A673 (cell line): ENCODE results near the gene HERC3. TPM values are rescaled to one million over a fixed set of nuclear protein-coding genes. Genes with fewer than 3 reads are reported as not detected.

Experiments used
- Bru-seq: library from RNA; stranded (reverse); fragments of 400-500 nt; gene quantifications from one replicate; lab custom pipeline; 2021; lab: Mats Ljungman, UMichigan
- BruChase-seq, 2 experiments: library from RNA; stranded (reverse); fragments of 400-500 nt; gene quantifications; one replicate each; lab custom pipeline; 2021; lab: Mats Ljungman, UMichigan
- BruUV-seq: library from RNA; stranded (reverse); fragments of 400-500 nt; replicated peaks from 2 replicates; lab custom pipeline; 2021; lab: Mats Ljungman, UMichigan
- CTCF ChIA-PET: fragments of 300-600 bp; sonication (Branson Sonifier 250); formaldehyde crosslinking; loops from one replicate; lab custom pipeline; 2022; ENCODE audit warnings: antibody characterized with exemption; lab: Charles Lee
- POLR2A ChIA-PET: fragments of 300-600 bp; sonication (Branson Sonifier 250); formaldehyde crosslinking; loops from one replicate; lab custom pipeline; 2022; ENCODE audit warnings: antibody characterized with exemption; ENCODE audit not compliant: low non-redundant PET; lab: Charles Lee
- DNase-seq: peaks from one replicate; pipeline ENCODE4 v3.0.0-alpha.2; 2015; ENCODE audit warnings: low spot score
- H3K27ac ChIP-seq: fragments of 200-600 bp; sonication (generic); 2 replicates; pipeline ENCODE4 v1.5.1; 2016; ENCODE audit warnings: mixed run types, low read depth, mild to moderate bottlenecking, mixed read lengths, antibody characterized with exemption, low read length; ENCODE audit not compliant: poor library complexity, severe bottlenecking
- H3K27me3 ChIP-seq: fragments of 200-600 bp; sonication (generic); replicated peaks from 2 replicates; pipeline ENCODE4 v1.6.1; 2017; ENCODE audit warnings: mixed run types, low read depth, mild to moderate bottlenecking, mixed read lengths, antibody characterized with exemption, low read length; ENCODE audit not compliant: insufficient read depth, poor library complexity
- H3K36me3 ChIP-seq: fragments of 200-600 bp; sonication (generic); 2 replicates; pipeline ENCODE4 v1.6.1; 2016; ENCODE audit warnings: mixed run types, mild to moderate bottlenecking, mixed read lengths, antibody characterized with exemption, low read length; ENCODE audit not compliant: insufficient read depth, poor library complexity, severe bottlenecking
- H3K4me1 ChIP-seq: fragments of 200-600 bp; sonication (generic); 2 replicates; pipeline ENCODE4 v1.6.1; 2017; ENCODE audit warnings: mixed run types, mild to moderate bottlenecking, mixed read lengths, antibody characterized with exemption, low read length; ENCODE audit not compliant: insufficient read depth, poor library complexity, severe bottlenecking
- H3K4me3 ChIP-seq: fragments of 200-600 bp; sonication (generic); 2 replicates; pipeline ENCODE4 v1.5.1; 2016; ENCODE audit warnings: low read depth, mixed run types, mild to moderate bottlenecking, mixed read lengths, low read length; ENCODE audit not compliant: poor library complexity, severe bottlenecking
- H3K9me3 ChIP-seq: fragments of 200-600 bp; sonication (generic); 2 replicates; pipeline ENCODE4 v1.6.1; 2016; ENCODE audit warnings: mixed run types, low read depth, mild to moderate bottlenecking, mixed read lengths, antibody characterized with exemption, low read length; ENCODE audit not compliant: poor library complexity, severe bottlenecking
- EZH2 ChIP-seq: fragments of 200-600 bp; sonication (generic); IDR thresholded peaks from 2 replicates; pipeline ENCODE4 v1.6.1; 2017; ENCODE audit warnings: borderline replicate concordance, low read depth, mild to moderate bottlenecking, mixed read lengths, antibody characterized with exemption, low read length; ENCODE audit not compliant: poor library complexity, severe bottlenecking
- intact Hi-C: fragments of 100-400 bp; cut with micrococcal nuclease; formaldehyde crosslinking; loops from one replicate; pipeline ENCODE4 v1.10.0; 2022; ENCODE audit not compliant: unreplicated experiment
- long read RNA-seq: library from polyadenylated mRNA; stranded (forward); transcript quantifications from one replicate; pipeline ENCODE4 v2.0.0, GENCODE V29; 2022
- total RNA-seq: library from RNA; stranded (reverse); gene quantifications from 2 replicates; pipeline ENCODE4 v1.2.3, GENCODE V29; 2021
- TF ChIP-seq, protein P1 (sequence below): fragments of 300-800, 200-600 bp; sonication (generic); conservative IDR thresholded peaks from 2 replicates; pipeline ENCODE4 v1.5.1; 2017; ENCODE audit warnings: low read depth, mild to moderate bottlenecking, antibody characterized with exemption, low read length, moderate library complexity, mixed read lengths

The HERC3 gene
- total RNA-seq, result 0.71 and 1.0 TPM in 2 replicates
- Bru-seq, nascent RNA, result percentile 32 among the genes with signal in this experiment
- BruChase-seq, experiment 1, labeled RNA remaining after a 2-hour chase, result percentile 37 among the genes with signal in this experiment
- BruChase-seq, experiment 2, labeled RNA remaining after a 6-hour chase, result percentile 32 among the genes with signal in this experiment
- long read RNA-seq, full-length matches to known transcripts, result 3 of 6 reads
- long read RNA-seq, partial matches to known transcripts, result 2 of 6 reads
- long read RNA-seq, other reads (novel, unspliced or antisense), result 1 of 6 reads

DNA sequence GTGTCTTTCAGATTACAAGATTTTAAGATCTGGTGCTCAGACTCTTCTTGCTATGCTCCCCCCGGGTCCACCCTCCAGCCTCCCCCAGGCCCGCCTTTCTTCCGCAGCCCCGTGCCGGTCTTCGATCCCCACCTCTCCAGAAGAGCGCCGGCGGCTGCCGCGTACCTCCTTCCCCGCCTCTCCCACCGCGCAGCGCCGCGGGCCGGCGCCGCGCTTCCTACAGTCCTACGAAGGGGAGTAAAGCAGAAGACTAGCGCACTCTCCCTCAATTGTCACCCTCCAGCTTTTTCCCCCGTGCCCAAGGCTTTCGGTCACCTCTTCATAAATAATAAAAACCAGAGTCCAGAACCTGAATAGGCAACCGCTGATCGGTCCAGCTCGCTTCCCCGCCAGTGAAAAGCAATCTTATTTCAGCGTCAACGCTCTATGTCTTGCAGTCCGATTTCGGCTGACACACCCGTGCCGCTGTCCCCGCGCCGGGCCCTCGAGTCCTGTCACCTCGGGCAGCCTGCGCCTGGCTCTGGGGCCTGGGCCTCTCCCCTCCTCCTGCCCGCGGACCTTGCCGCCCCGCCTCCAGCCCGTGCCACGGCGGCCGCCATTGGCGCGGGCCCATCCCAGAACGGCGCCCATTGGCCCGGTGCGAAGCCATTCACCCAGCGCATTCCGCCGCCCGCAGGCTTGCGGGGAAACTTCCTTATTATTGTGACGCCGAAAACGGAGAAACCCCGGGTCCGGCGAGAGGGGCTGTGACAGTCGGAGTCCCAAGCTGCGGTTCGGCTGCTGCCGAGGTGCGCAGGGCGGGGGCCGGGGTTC, at the start of gene HERC3:
Gene HERC3 (plus strand): TSS at position 694 of the 813 bp plus-strand sequence. CDS start 13,344 bp downstream, outside the sequence.
- Histone ChIP-seq H3K27me3 (peaks cover 12% of the 10 kb centered on the region), H3K4me1 (no peaks in the 10 kb centered on the region), H3K36me3 (no peaks in the 10 kb centered on the region), H3K4me3 (peak within 1 kb of the TSS; percentile 63), H3K27ac (no peak within 1 kb of the TSS), H3K9me3 (no peaks in the 10 kb centered on the region)
- TF ChIP-seq, protein P1, sequence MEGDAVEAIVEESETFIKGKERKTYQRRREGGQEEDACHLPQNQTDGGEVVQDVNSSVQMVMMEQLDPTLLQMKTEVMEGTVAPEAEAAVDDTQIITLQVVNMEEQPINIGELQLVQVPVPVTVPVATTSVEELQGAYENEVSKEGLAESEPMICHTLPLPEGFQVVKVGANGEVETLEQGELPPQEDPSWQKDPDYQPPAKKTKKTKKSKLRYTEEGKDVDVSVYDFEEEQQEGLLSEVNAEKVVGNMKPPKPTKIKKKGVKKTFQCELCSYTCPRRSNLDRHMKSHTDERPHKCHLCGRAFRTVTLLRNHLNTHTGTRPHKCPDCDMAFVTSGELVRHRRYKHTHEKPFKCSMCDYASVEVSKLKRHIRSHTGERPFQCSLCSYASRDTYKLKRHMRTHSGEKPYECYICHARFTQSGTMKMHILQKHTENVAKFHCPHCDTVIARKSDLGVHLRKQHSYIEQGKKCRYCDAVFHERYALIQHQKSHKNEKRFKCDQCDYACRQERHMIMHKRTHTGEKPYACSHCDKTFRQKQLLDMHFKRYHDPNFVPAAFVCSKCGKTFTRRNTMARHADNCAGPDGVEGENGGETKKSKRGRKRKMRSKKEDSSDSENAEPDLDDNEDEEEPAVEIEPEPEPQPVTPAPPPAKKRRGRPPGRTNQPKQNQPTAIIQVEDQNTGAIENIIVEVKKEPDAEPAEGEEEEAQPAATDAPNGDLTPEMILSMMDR, result no peak
- no peak for TF ChIP-seq EZH2
- ChIA-PET CTCF (no interaction called here), POLR2A (no interaction called here)
- BruUV-seq, result no TSS peak
- peak; percentile 80 for DNase-seq
- intact Hi-C loops, result no loop called here

DNA sequence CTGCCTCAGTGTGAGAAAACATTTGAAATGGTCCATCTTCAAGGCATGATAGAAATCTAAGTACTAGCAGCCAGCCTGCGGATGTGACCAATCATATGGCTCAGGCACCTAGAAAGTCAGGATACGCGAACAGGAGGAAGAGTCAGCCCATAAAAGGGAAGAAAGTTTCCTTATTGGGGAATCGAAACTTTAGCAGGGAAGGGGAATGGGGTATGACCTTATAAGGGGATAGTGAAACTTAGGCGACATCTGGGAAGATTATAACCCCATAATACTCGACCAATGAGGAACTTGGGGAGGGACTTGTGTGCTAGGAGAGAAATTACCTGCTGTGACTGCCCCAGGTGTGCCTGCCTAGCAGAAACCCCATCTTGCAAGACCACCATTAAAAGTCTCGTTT, 42.5 kb upstream of the HERC3 start:
- ChIA-PET POLR2A (no interaction called here), CTCF (no interaction called here)
- H3K27me3 ChIP-seq, result no peaks in the 10 kb centered on the region
- BruUV-seq, result no TSS peak
- H3K27ac ChIP-seq, result no peak overlapping the region
- H3K4me3 ChIP-seq, result no peak overlapping the region
- no peaks in the 10 kb centered on the region for H3K36me3 ChIP-seq
- DNase-seq, result no peak
- no peaks in the 10 kb centered on the region for H3K9me3 ChIP-seq
- TF ChIP-seq, protein P1, result no peak
- no peak for TF ChIP-seq EZH2
- intact Hi-C loops, result no loop called here
- H3K4me1 ChIP-seq, result no peaks in the 10 kb centered on the region

GRCh38 chr4:88567591-88567990, 24.7 kb upstream of the HERC3 start:
- H3K4me1 ChIP-seq, result no peaks in the 10 kb centered on the region
- CTCF ChIA-PET, result no interaction called here
- intact Hi-C loops, result no loop called here
- POLR2A ChIA-PET, result no interaction called here
- BruUV-seq, result no TSS peak
- TF ChIP-seq EZH2, result no peak
- TF ChIP-seq, protein P1, result no peak
- H3K27ac ChIP-seq, result no peak overlapping the region
- H3K9me3 ChIP-seq, result no peaks in the 10 kb centered on the region
- no peaks in the 10 kb centered on the region for H3K27me3 ChIP-seq
- H3K36me3 ChIP-seq, result no peaks in the 10 kb centered on the region
- H3K4me3 ChIP-seq, result no peak overlapping the region
- no peak for DNase-seq
